NB4 (cell line): Measurements from ENCODE around the gene CLASP1.

ENCODE experiments used
- MAX ChIP-seq: IDR thresholded peaks from 2 replicates; pipeline ENCODE4 v1.6.1; 2011; ENCODE audit warnings: low read depth, low read length
- POLR2A ChIP-seq: IDR thresholded peaks from 2 replicates; pipeline ENCODE4 v1.6.1; 2011; ENCODE audit warnings: mild to moderate bottlenecking; ENCODE audit not compliant: insufficient read length; ENCODE audit errors: extremely low read depth
- TF ChIP-seq, protein P1 (sequence below): IDR thresholded peaks from one replicate; pipeline ENCODE4 v1.5.1; 2012; ENCODE audit warnings: low read depth, low read length

DNA sequence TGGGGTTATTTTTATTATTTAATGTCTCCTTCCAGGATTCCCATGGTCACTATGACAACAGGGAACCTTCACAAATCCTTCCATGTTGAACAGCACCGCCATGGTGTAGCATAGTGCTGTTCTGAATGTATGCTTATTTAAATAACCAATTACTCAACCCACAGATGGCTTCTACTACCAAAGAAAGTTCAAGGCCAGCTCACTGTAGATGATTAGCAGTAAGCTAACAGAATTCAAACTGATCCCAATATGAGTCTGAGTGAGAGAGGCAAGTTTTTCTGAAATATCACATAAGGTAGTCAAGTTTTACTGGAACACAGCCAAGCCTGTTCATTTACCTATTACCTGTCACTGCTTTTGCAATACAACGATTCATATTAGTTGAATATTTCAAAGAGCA lies 51.2 kb downstream of the CLASP1 start:
- no peak for TF ChIP-seq POLR2A
- TF ChIP-seq, protein P1, sequence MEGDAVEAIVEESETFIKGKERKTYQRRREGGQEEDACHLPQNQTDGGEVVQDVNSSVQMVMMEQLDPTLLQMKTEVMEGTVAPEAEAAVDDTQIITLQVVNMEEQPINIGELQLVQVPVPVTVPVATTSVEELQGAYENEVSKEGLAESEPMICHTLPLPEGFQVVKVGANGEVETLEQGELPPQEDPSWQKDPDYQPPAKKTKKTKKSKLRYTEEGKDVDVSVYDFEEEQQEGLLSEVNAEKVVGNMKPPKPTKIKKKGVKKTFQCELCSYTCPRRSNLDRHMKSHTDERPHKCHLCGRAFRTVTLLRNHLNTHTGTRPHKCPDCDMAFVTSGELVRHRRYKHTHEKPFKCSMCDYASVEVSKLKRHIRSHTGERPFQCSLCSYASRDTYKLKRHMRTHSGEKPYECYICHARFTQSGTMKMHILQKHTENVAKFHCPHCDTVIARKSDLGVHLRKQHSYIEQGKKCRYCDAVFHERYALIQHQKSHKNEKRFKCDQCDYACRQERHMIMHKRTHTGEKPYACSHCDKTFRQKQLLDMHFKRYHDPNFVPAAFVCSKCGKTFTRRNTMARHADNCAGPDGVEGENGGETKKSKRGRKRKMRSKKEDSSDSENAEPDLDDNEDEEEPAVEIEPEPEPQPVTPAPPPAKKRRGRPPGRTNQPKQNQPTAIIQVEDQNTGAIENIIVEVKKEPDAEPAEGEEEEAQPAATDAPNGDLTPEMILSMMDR = no peak
- no peak for TF ChIP-seq MAX
